Measurements from ENCODE around the gene PIK3CD. TPM values are rescaled to one million over a fixed set of nuclear protein-coding genes. Genes with fewer than 3 reads are reported as not detected.

Gene PIK3CD
- total RNA-seq, result 3.6 and 4.0 TPM in 2 replicates

DNA sequence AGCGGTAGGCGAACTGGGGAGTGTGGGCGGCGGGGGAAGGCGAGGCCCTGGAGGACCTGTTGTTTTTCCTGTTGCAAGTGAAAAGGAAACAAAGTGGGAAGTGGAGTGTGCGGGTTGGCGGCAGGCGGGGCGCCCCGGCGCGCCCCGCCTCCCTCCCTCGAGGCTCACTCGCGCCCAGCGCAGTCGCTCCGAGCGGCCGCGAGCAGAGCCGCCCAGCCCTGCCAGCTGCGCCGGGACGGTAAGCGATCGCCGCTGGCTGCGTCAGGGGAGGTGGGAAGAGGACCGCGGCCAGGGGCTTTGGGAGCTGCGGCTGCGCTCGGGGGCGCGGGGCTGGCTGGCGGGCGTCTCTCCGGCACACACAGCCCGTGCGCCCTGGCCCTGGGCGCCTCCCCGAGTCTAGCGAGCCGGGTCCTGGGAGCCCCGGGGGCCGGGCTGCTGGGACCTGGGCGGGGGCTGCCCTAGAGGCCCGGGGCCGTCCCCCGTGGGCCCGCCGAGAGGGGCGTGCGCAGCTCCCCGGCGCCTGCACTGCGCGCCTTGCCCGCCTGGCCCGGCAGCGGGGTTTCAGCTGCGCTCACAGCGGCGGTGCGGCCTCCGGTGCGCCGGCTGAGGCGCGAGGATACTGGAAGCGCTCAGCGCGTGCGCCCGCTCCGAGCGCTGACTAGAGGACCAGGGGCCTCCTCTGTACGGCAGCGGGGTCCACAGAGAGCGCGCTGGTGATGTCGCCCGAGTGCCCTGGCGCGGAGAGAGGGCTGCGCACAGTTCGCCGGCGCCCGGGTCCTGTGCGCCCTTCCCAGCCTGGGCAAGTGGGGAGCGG, at the start of gene PIK3CD:
PIK3CD (plus strand) TSS at position 167 of the 814 bp plus-strand sequence. CDS start 58,725 bp downstream, outside the sequence.

Other genes with a start within 250 kb of the PIK3CD start
- gene SLC25A33, start 112.3 kb upstream of the PIK3CD start, total RNA-seq, result 3.9 and 5.5 TPM in 2 replicates
- gene TMEM201, start 62.8 kb upstream of the PIK3CD start, total RNA-seq, result 4.5 and 5.2 TPM in 2 replicates
- gene CLSTN1, start 172.2 kb downstream of the PIK3CD start, total RNA-seq, result 71.3 and 128 TPM in 2 replicates